A549 (cell line): ENCODE results near the gene DPP10. TPM values are rescaled to one million over a fixed set of nuclear protein-coding genes. Genes with fewer than 3 reads are reported as not detected.

Source experiments
- ATAC-seq, 2 experiments: fragments of 200-7000 bp in 1 of 2; fragments of >200 bp in 1 of 2; cut with Nextera tagmentation in 1 of 2; cut with Tn5 transposase in 1 of 2; 3 replicates each; pipeline versions ENCODE4 v1.8.0 to v1.9.1; 2018 to 2020; ENCODE audit warnings: mild to moderate bottlenecking in 1 of 2, moderate library complexity in 1 of 2
- CTCF ChIA-PET: fragments of 300-600 bp; sonication (Branson Sonifier 250); formaldehyde crosslinking; extraction: SDS; loops from one replicate; lab custom pipeline; 2021; ENCODE audit warnings: antibody characterized with exemption, inconsistent platforms; lab: Yijun Ruan, JAX
- POLR2A ChIA-PET: fragments of 350-600 bp; formaldehyde crosslinking; extraction: SDS; loops from one replicate; lab custom pipeline; 2021; ENCODE audit warnings: antibody characterized with exemption, inconsistent platforms; lab: Yijun Ruan, JAX
- DNase-seq, 2 experiments: peaks; one replicate each; pipeline versions ENCODE4 v3.0.0 to v3.0.0-alpha.2; 2011 to 2016; ENCODE audit warnings: low read depth in 1 of 2, low spot score in 1 of 2
- FAIRE-seq: peaks from 2 replicates; lab custom pipeline; 2011; peaks lifted over from hg19 to GRCh38; lab: Jason Lieb, UNC
- H3K27ac ChIP-seq, 2 experiments: fragments of >200 bp; sonication (Bioruptor Twin); formaldehyde crosslinking; 3 replicates each; pipeline ENCODE4 v1.5.1; 2016 to 2017
- H3K4me1 ChIP-seq: fragments of >200 bp; sonication (Bioruptor Twin); formaldehyde crosslinking; 3 replicates; pipeline ENCODE4 v1.6.1; 2016
- H3K4me2 ChIP-seq: fragments of >200 bp; sonication (Bioruptor Twin); formaldehyde crosslinking; 3 replicates; pipeline ENCODE4 v1.6.1; 2016
- H3K4me3 ChIP-seq: fragments of >200 bp; sonication (Bioruptor Twin); formaldehyde crosslinking; 3 replicates; pipeline ENCODE4 v1.5.1; 2016
- H3K9me3 ChIP-seq: fragments of >200 bp; sonication (Bioruptor Twin); formaldehyde crosslinking; 3 replicates; pipeline ENCODE4 v1.6.1; 2016
- BHLHE40 ChIP-seq: IDR thresholded peaks from 2 replicates; pipeline ENCODE4 v1.6.1; 2012; ENCODE audit warnings: low read depth, low read length, inconsistent platforms
- CBX8 ChIP-seq: fragments of 200-600 bp; sonication (generic); IDR thresholded peaks from 2 replicates; pipeline ENCODE4 v1.6.1; 2016
- FOSB ChIP-seq: fragments of 250-450 bp; sonication (Bioruptor Pico); IDR thresholded peaks from 2 replicates; pipeline ENCODE4 v1.5.0; 2020; ENCODE audit warnings: mild to moderate bottlenecking, moderate library complexity
- HOXB13 ChIP-seq: fragments of 250-450 bp; sonication (Bioruptor Pico); IDR thresholded peaks from 2 replicates; pipeline ENCODE4 v1.5.0; 2020; ENCODE audit warnings: low read depth, mild to moderate bottlenecking, moderate library complexity
- KDM1A ChIP-seq: fragments of 200-600 bp; sonication (generic); IDR thresholded peaks from 2 replicates; pipeline ENCODE4 v1.6.1; 2016; ENCODE audit warnings: low read depth, mild to moderate bottlenecking
- MAFK ChIP-seq: fragments of 450-650 bp; IDR thresholded peaks from 2 replicates; pipeline ENCODE4 v1.6.1; 2014; ENCODE audit not compliant: partially characterized antibody
- NPAS2 ChIP-seq: fragments of 250-450 bp; sonication (Bioruptor Pico); IDR thresholded peaks from 2 replicates; pipeline ENCODE4 v1.8.0; 2022; ENCODE audit warnings: mild to moderate bottlenecking, moderate library complexity, borderline replicate concordance
- POLR2A ChIP-seq: IDR thresholded peaks from 2 replicates; pipeline ENCODE4 v1.6.1; 2012; ENCODE audit warnings: mild to moderate bottlenecking, low read length
- RNF2 ChIP-seq: fragments of 200-600 bp; sonication (generic); IDR thresholded peaks from 2 replicates; pipeline ENCODE4 v1.6.1; 2016; ENCODE audit warnings: low read depth, mild to moderate bottlenecking, antibody characterized with exemption, moderate library complexity, borderline replicate concordance
- SMC3 ChIP-seq: fragments of >200 bp; sonication (Bioruptor Twin); formaldehyde crosslinking; IDR thresholded peaks from 3 replicates; pipeline ENCODE4 v1.6.1; 2018; ENCODE audit warnings: inconsistent platforms
- TFCP2L1 ChIP-seq: fragments of 250-450 bp; sonication (Bioruptor Pico); IDR thresholded peaks from 2 replicates; pipeline ENCODE4 v1.5.0; 2021; ENCODE audit warnings: mild to moderate bottlenecking
- TP53 ChIP-seq: fragments of 250-450 bp; sonication (Bioruptor Pico); IDR thresholded peaks from 2 replicates; pipeline ENCODE4 v1.5.0; 2021; ENCODE audit warnings: mild to moderate bottlenecking, moderate library complexity
- ZSCAN20 ChIP-seq: fragments of 250-450 bp; sonication (Bioruptor Pico); IDR thresholded peaks from 2 replicates; pipeline ENCODE4 v1.8.0; 2022; ENCODE audit warnings: mild to moderate bottlenecking, moderate library complexity
- WGBS: methylation state at CpG from one replicate; pipeline ENCODE4 v1.1.6; 2017; ENCODE audit errors: missing lambda C conversion rate; 5-methylcytosine and 5-hydroxymethylcytosine counted together
- polyA plus RNA-seq, 4 experiments: library from polyadenylated mRNA; depleted of rRNA in 3 of 4; stranded (reverse); fragments of >200 nt; fragmentation: RNase III in 1 of 4; extraction: RNeasy Plus Mini Kit Qiagen cat#74134 plus additional on column Dnase treatment in 1 of 4; gene quantifications; 2 replicates in 3 of 4; 3 replicates in 1 of 4; pipeline ENCODE4 v1.2.3, GENCODE V29; 2011 to 2017
- TF ChIP-seq, protein P1 (sequence below): IDR thresholded peaks from 2 replicates; pipeline ENCODE4 v1.6.1; 2012; ENCODE audit warnings: low read depth, borderline replicate concordance
- TF ChIP-seq, protein P2 (sequence below): fragments of 200-600 bp; sonication (generic); IDR thresholded peaks from 2 replicates; pipeline ENCODE4 v1.6.1; 2016; ENCODE audit warnings: antibody characterized with exemption, mild to moderate bottlenecking, moderate library complexity
- TF ChIP-seq, protein P3 (sequence below): fragments of 250-450 bp; sonication (Bioruptor Pico); IDR thresholded peaks from 2 replicates; pipeline ENCODE4 v1.5.0; 2021; ENCODE audit warnings: mild to moderate bottlenecking, moderate library complexity, borderline replicate concordance
- TF ChIP-seq, protein P4 (sequence below): fragments of 450-650 bp; IDR thresholded peaks from 2 replicates; pipeline ENCODE4 v1.6.1; 2014; ENCODE audit warnings: antibody characterized with exemption

The DPP10 gene
- polyA plus RNA-seq, 2 of the 4 experiments (the other 2 are of a cell fraction), result not detected

DNA sequence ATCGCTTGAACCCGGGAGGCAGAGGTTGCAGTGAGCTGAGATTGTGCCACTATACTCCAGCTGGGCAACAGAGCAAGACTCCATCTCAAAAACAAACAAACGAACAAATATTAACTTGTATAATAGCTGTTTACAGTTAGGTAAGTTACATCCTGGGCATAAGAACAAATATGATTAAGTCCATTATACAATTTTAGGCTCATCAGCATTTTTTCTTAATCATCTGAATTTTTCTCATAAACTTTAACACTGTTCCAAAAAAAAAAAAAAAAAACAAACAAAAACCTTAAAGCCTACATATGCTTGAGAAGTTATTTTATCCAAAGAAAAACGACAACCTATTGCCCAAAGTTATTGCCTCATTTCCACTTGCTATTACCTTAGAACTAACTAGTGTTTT, 1042.5 kb downstream of the DPP10 start:
- Histone ChIP-seq H3K4me3 (no peak overlapping the region), H3K4me2 (no peak overlapping the region), H3K9me3 (0 out of 3 replicates have a peak, but pooled peaks cover 2% of the 10 kb centered on the region), H3K4me1 (no peaks in the 10 kb centered on the region), H3K27ac (no peak overlapping the region)
- CTCF ChIA-PET, result no interaction called here
- DNase-seq (no peak), FAIRE-seq (no peak), ATAC-seq (no peak)
- POLR2A ChIA-PET, result no interaction called here
- TF ChIP-seq, protein P1, sequence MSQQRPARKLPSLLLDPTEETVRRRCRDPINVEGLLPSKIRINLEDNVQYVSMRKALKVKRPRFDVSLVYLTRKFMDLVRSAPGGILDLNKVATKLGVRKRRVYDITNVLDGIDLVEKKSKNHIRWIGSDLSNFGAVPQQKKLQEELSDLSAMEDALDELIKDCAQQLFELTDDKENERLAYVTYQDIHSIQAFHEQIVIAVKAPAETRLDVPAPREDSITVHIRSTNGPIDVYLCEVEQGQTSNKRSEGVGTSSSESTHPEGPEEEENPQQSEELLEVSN, result no peak
- TF ChIP-seq CBX8, result no peak
- TF ChIP-seq MAFK, result peak; percentile 53
- TF ChIP-seq, protein P2, sequence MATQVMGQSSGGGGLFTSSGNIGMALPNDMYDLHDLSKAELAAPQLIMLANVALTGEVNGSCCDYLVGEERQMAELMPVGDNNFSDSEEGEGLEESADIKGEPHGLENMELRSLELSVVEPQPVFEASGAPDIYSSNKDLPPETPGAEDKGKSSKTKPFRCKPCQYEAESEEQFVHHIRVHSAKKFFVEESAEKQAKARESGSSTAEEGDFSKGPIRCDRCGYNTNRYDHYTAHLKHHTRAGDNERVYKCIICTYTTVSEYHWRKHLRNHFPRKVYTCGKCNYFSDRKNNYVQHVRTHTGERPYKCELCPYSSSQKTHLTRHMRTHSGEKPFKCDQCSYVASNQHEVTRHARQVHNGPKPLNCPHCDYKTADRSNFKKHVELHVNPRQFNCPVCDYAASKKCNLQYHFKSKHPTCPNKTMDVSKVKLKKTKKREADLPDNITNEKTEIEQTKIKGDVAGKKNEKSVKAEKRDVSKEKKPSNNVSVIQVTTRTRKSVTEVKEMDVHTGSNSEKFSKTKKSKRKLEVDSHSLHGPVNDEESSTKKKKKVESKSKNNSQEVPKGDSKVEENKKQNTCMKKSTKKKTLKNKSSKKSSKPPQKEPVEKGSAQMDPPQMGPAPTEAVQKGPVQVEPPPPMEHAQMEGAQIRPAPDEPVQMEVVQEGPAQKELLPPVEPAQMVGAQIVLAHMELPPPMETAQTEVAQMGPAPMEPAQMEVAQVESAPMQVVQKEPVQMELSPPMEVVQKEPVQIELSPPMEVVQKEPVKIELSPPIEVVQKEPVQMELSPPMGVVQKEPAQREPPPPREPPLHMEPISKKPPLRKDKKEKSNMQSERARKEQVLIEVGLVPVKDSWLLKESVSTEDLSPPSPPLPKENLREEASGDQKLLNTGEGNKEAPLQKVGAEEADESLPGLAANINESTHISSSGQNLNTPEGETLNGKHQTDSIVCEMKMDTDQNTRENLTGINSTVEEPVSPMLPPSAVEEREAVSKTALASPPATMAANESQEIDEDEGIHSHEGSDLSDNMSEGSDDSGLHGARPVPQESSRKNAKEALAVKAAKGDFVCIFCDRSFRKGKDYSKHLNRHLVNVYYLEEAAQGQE, result no peak
- 0% methylated on average over 4 of the region's 4 CpGs for WGBS

DNA sequence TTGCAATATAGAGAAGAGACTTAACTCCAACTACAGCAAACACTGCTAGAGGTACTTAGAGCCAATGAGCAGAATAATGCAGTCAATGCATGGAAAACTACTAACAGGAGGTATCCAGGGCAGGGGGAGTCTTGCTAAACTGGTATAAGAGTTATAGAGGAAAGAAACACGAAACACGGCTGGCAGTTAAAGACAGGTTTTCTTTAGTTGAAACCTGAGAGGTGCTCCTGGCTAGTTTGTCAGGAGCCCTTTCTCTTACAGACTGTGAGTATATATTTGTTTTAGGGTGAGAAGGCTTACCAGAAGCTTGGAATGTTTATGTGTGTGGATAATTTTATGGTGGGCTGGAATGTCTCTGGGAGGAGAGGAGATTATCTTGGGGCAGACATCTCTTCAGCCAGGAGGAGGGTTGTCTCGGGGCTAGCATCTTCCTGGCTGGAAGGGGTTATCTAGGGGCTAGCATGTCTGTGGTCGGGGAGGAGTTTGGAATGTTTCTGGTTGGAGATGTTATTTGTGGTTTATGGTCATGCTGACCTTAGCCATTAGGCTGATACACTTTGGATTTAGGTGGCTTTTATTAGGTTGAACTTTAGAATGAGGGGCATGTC, 1048.8 kb downstream of the DPP10 start:
- no peak for ATAC-seq
- ChIA-PET POLR2A (no interaction called here), CTCF (no interaction called here)
- WGBS, result under 1% methylated on average over 4 of the region's 4 CpGs
- DNase-seq, result no peak
- Histone ChIP-seq H3K4me2 (no peak overlapping the region), H3K4me3 (no peak overlapping the region), H3K9me3 (no peaks in the 10 kb centered on the region), H3K27ac (no peak overlapping the region), H3K4me1 (no peaks in the 10 kb centered on the region)
- FAIRE-seq, result no peak
- TF ChIP-seq, protein P3, sequence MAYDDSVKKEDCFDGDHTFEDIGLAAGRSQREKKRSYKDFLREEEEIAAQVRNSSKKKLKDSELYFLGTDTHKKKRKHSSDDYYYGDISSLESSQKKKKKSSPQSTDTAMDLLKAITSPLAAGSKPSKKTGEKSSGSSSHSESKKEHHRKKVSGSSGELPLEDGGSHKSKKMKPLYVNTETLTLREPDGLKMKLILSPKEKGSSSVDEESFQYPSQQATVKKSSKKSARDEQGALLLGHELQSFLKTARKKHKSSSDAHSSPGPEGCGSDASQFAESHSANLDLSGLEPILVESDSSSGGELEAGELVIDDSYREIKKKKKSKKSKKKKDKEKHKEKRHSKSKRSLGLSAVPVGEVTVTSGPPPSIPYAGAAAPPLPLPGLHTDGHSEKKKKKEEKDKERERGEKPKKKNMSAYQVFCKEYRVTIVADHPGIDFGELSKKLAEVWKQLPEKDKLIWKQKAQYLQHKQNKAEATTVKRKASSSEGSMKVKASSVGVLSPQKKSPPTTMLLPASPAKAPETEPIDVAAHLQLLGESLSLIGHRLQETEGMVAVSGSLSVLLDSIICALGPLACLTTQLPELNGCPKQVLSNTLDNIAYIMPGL (CRISPR knock-in tag), result no peak
- TF ChIP-seq SMC3, result no peak
- no peak for TF ChIP-seq CBX8
- no peak for TF ChIP-seq BHLHE40
- no peak for TF ChIP-seq TP53 (CRISPR knock-in tag)
- no peak for TF ChIP-seq ZSCAN20 (CRISPR knock-in tag)
- TF ChIP-seq POLR2A, result no peak
- no peak for TF ChIP-seq KDM1A
- no peak for TF ChIP-seq RNF2
- TF ChIP-seq, protein P2, result no peak
- TF ChIP-seq TFCP2L1 (CRISPR knock-in tag), result no peak
- TF ChIP-seq FOSB (CRISPR knock-in tag), result no peak
- TF ChIP-seq NPAS2 (CRISPR knock-in tag), result no peak
- TF ChIP-seq HOXB13 (CRISPR knock-in tag), result no peak
- TF ChIP-seq, protein P4, sequence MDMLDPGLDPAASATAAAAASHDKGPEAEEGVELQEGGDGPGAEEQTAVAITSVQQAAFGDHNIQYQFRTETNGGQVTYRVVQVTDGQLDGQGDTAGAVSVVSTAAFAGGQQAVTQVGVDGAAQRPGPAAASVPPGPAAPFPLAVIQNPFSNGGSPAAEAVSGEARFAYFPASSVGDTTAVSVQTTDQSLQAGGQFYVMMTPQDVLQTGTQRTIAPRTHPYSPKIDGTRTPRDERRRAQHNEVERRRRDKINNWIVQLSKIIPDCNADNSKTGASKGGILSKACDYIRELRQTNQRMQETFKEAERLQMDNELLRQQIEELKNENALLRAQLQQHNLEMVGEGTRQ, result no peak
